ENCODE data around the gene ZNF649.

The ZNF649 gene

GRCh38 chr19:51944798-51945552 is 40.2 kb upstream of the ZNF649 start:
- no peaks in the 10 kb centered on the region for H3K9me2 ChIP-seq (replicated peaks; ENCODE audit: low read depth, low read length)
- H2AFZ ChIP-seq (ENCODE audit: low read length) = no peak overlapping the region
- peaks cover 65% of the 10 kb centered on the region for H3K36me3 ChIP-seq (ENCODE audit: insufficient read depth, low read length)
- H3K9ac ChIP-seq (ENCODE audit: low read depth, low read length, poor library complexity, severe bottlenecking) = no peak overlapping the region
- no peaks in the 10 kb centered on the region for H3K27me3 ChIP-seq (ENCODE audit: insufficient read depth, low read length, poor library complexity, severe bottlenecking)
- no peak overlapping the region for H3K4me3 ChIP-seq (ENCODE audit: low read length, poor library complexity, severe bottlenecking)
- H3K9me3 ChIP-seq (ENCODE audit: insufficient read depth, low read depth, low read length) = peaks cover 41% of the 10 kb centered on the region; the same call in 1 of the 2 replicates
- H3F3A ChIP-seq (ENCODE audit: low read depth) = no peaks in the 10 kb centered on the region
- TF ChIP-seq, protein P1, sequence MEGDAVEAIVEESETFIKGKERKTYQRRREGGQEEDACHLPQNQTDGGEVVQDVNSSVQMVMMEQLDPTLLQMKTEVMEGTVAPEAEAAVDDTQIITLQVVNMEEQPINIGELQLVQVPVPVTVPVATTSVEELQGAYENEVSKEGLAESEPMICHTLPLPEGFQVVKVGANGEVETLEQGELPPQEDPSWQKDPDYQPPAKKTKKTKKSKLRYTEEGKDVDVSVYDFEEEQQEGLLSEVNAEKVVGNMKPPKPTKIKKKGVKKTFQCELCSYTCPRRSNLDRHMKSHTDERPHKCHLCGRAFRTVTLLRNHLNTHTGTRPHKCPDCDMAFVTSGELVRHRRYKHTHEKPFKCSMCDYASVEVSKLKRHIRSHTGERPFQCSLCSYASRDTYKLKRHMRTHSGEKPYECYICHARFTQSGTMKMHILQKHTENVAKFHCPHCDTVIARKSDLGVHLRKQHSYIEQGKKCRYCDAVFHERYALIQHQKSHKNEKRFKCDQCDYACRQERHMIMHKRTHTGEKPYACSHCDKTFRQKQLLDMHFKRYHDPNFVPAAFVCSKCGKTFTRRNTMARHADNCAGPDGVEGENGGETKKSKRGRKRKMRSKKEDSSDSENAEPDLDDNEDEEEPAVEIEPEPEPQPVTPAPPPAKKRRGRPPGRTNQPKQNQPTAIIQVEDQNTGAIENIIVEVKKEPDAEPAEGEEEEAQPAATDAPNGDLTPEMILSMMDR (conservative IDR thresholded peaks at IDR 0.05; ENCODE audit: low read length) = no peak
- TF ChIP-seq EZH2phosphoT487 (IDR thresholded peaks at IDR 0.05; ENCODE audit: borderline replicate concordance) = no peak
- no peaks in the 10 kb centered on the region for H3K4me1 ChIP-seq (ENCODE audit: insufficient read depth, low read length, poor library complexity, severe bottlenecking)
- no peaks in the 10 kb centered on the region for H4K20me1 ChIP-seq (ENCODE audit: insufficient read depth, low read length, poor library complexity, severe bottlenecking)
- no peaks in the 10 kb centered on the region for H3K79me2 ChIP-seq (ENCODE audit: insufficient read depth, low read length)
- no peak overlapping the region for H3K4me2 ChIP-seq (ENCODE audit: low read depth, low read length, poor library complexity, severe bottlenecking)

DNA sequence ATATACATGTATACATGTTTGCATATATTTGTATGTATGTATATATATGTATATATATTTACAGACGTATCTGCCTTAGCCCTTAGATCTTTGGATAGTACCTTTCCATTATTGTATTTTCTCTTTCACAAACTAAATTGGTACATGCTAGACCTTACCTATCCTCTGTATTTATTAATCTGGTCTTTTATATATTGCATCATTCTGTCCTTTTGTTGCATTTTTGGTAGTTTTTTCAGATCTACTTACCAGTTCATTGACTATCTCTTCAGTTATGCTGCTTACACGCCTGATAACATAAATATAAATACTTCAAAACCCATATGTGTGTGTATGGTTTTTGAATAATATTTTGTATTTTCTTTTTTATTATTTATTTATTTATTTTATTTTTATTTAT is 34.1 kb upstream of the ZNF649 start:
- no peaks in the 10 kb centered on the region for H4K20me1 ChIP-seq (ENCODE audit: insufficient read depth, low read length, poor library complexity, severe bottlenecking)
- H3K9me2 ChIP-seq (replicated peaks; ENCODE audit: low read depth, low read length) = no peaks in the 10 kb centered on the region
- no peaks in the 10 kb centered on the region for H3K79me2 ChIP-seq (ENCODE audit: insufficient read depth, low read length)
- TF ChIP-seq, protein P1 (conservative IDR thresholded peaks at IDR 0.05; ENCODE audit: low read length) = no peak
- TF ChIP-seq EZH2phosphoT487 (IDR thresholded peaks at IDR 0.05; ENCODE audit: borderline replicate concordance) = no peak
- peaks cover 72% of the 10 kb centered on the region for H3K36me3 ChIP-seq (ENCODE audit: insufficient read depth, low read length)
- no peak overlapping the region for H3K4me3 ChIP-seq (ENCODE audit: low read length, poor library complexity, severe bottlenecking)
- no peaks in the 10 kb centered on the region for H3K27me3 ChIP-seq (ENCODE audit: insufficient read depth, low read length, poor library complexity, severe bottlenecking)
- no peak overlapping the region for H3K9ac ChIP-seq (ENCODE audit: low read depth, low read length, poor library complexity, severe bottlenecking)
- peaks cover 11% of the 10 kb centered on the region; the same call in 1 of the 2 replicates for H3K9me3 ChIP-seq (ENCODE audit: insufficient read depth, low read depth, low read length)
- H3K4me2 ChIP-seq (ENCODE audit: low read depth, low read length, poor library complexity, severe bottlenecking) = no peak overlapping the region
- H2AFZ ChIP-seq (ENCODE audit: low read length) = no peak overlapping the region
- H3F3A ChIP-seq (ENCODE audit: low read depth) = no peaks in the 10 kb centered on the region
- no peaks in the 10 kb centered on the region for H3K4me1 ChIP-seq (ENCODE audit: insufficient read depth, low read length, poor library complexity, severe bottlenecking)

- Histone ChIP-seq H3K36me3 (ENCODE audit: insufficient read depth, low read length) (peaks cover 28% of the 10 kb centered on the region; the same call in 1 of the 2 replicates), H3F3A (ENCODE audit: low read depth) (no peaks in the 10 kb centered on the region), H3K9me3 (ENCODE audit: insufficient read depth, low read depth, low read length) (no peaks in the 10 kb centered on the region), H3K4me1 (ENCODE audit: insufficient read depth, low read length, poor library complexity, severe bottlenecking) (peaks cover 11% of the 10 kb centered on the region), H2AFZ (ENCODE audit: low read length) (no peak overlapping the region), H3K4me3 (ENCODE audit: low read length, poor library complexity, severe bottlenecking) (no peak overlapping the region), H3K79me2 (ENCODE audit: insufficient read depth, low read length) (peaks cover 17% of the 10 kb centered on the region), H4K20me1 (ENCODE audit: insufficient read depth, low read length, poor library complexity, severe bottlenecking) (no peaks in the 10 kb centered on the region), H3K27me3 (ENCODE audit: insufficient read depth, low read length, poor library complexity, severe bottlenecking) (no peaks in the 10 kb centered on the region), H3K9ac (ENCODE audit: low read depth, low read length, poor library complexity, severe bottlenecking) (no peak overlapping the region), H3K4me2 (ENCODE audit: low read depth, low read length, poor library complexity, severe bottlenecking) (no peak overlapping the region), H3K9me2 (replicated peaks; ENCODE audit: low read depth, low read length) (no peaks in the 10 kb centered on the region)
- TF ChIP-seq EZH2phosphoT487 (IDR thresholded peaks at IDR 0.05; ENCODE audit: borderline replicate concordance) = no peak
- TF ChIP-seq, protein P1 (conservative IDR thresholded peaks at IDR 0.05; ENCODE audit: low read length) = no peak
Observed at GRCh38 chr19:51931921-51932320, 27.1 kb upstream of the ZNF649 start.

Data from Loucy (cell line).